HepG2 (cell line): ENCODE measurements around the gene C16orf54. TPM values are rescaled to one million over a fixed set of nuclear protein-coding genes. Genes with fewer than 3 reads are reported as not detected.

Experiments used
- BORCS8-MEF2B ChIP-seq: sonication (generic); formaldehyde crosslinking; IDR thresholded peaks from 2 replicates; pipeline ENCODE4 v1.8.0; 2022; ENCODE audit warnings: mild to moderate bottlenecking, missing genetic modification reagents
- CBFB ChIP-seq: sonication (generic); formaldehyde crosslinking; IDR thresholded peaks from 2 replicates; pipeline ENCODE4 v1.4.0; 2020; ENCODE audit warnings: missing genetic modification reagents
- CBX5 ChIP-seq: sonication (generic); formaldehyde crosslinking; IDR thresholded peaks from 2 replicates; pipeline ENCODE4 v1.4.0; 2020; ENCODE audit warnings: missing genetic modification reagents, borderline replicate concordance
- ETV6 ChIP-seq: sonication (generic); formaldehyde crosslinking; conservative IDR thresholded peaks from 2 replicates; pipeline ENCODE4 v1.4.0; 2020; ENCODE audit warnings: missing genetic modification reagents
- GLI4 ChIP-seq: sonication (generic); formaldehyde crosslinking; IDR thresholded peaks from 2 replicates; pipeline ENCODE4 v1.5.1; 2020; ENCODE audit warnings: missing genetic modification reagents, mild to moderate bottlenecking, moderate library complexity, borderline replicate concordance
- HNF4G ChIP-seq, 2 experiments: sonication (generic) in 1 of 2; formaldehyde crosslinking in 1 of 2; IDR thresholded peaks; 2 replicates each; pipeline versions ENCODE4 v1.4.0 to v1.6.1; 2011 to 2020; ENCODE audit warnings: borderline replicate concordance in 2 of 2, low read depth in 2 of 2, mild to moderate bottlenecking in 2 of 2, low read length in 1 of 2, missing genetic modification reagents in 1 of 2, moderate library complexity in 1 of 2
- KAT8 ChIP-seq: IDR thresholded peaks from 2 replicates; pipeline ENCODE4 v1.6.1; 2016; ENCODE audit warnings: missing genetic modification reagents, missing compliant biosample characterization
- KDM6A ChIP-seq: IDR thresholded peaks from 2 replicates; pipeline ENCODE4 v1.6.1; 2016; ENCODE audit warnings: low read depth
- KMT2A ChIP-seq: sonication (generic); formaldehyde crosslinking; IDR thresholded peaks from 2 replicates; pipeline ENCODE4 v1.4.0; 2020; ENCODE audit warnings: missing genetic modification reagents
- MAFK ChIP-seq, 2 experiments: IDR thresholded peaks in 1 of 2; conservative IDR thresholded peaks in 1 of 2; 2 replicates each; pipeline ENCODE4 v1.6.1; 2011; ENCODE audit warnings: improper control_type of control experiment in 2 of 2, low read length in 2 of 2
- NCOA1 ChIP-seq: sonication (generic); formaldehyde crosslinking; IDR thresholded peaks from 2 replicates; pipeline ENCODE4 v1.9.0; 2021; ENCODE audit warnings: missing genetic modification reagents
- NFATC3 ChIP-seq: sonication (generic); formaldehyde crosslinking; IDR thresholded peaks from 2 replicates; pipeline ENCODE4 v1.5.1; 2020; ENCODE audit warnings: mild to moderate bottlenecking, missing genetic modification reagents
- PHF5A ChIP-seq: IDR thresholded peaks from one replicate; pipeline ENCODE4 v1.6.1; 2018; ENCODE audit warnings: low read depth, missing genetic modification reagents; ENCODE audit not compliant: unreplicated experiment
- RELA ChIP-seq: sonication (generic); formaldehyde crosslinking; IDR thresholded peaks from 2 replicates; pipeline ENCODE4 v1.4.0; 2020; ENCODE audit warnings: missing genetic modification reagents
- RFX3 ChIP-seq: IDR thresholded peaks from 2 replicates; pipeline ENCODE4 v1.6.1; 2016; ENCODE audit warnings: missing biosample characterization, missing genetic modification reagents
- SALL2 ChIP-seq: sonication (generic); formaldehyde crosslinking; IDR thresholded peaks from 2 replicates; pipeline ENCODE4 v1.8.1; 2023; ENCODE audit warnings: mild to moderate bottlenecking, missing genetic modification reagents, inconsistent platforms
- SRSF9 ChIP-seq: fragments of 200-400 bp; formaldehyde crosslinking; IDR thresholded peaks from 2 replicates; pipeline ENCODE4 v1.6.1; 2018; ENCODE audit warnings: borderline replicate concordance, mild to moderate bottlenecking, low read depth, low read length; ENCODE audit not compliant: insufficient read depth, poor library complexity, severe bottlenecking
- ZMYM3 ChIP-seq: sonication (generic); formaldehyde crosslinking; IDR thresholded peaks from 2 replicates; pipeline ENCODE4 v1.5.1; 2020; ENCODE audit warnings: mild to moderate bottlenecking, missing genetic modification reagents
- ZNF160 ChIP-seq: sonication (generic); formaldehyde crosslinking; IDR thresholded peaks from 2 replicates; pipeline ENCODE4 v1.8.0; 2022; ENCODE audit warnings: mild to moderate bottlenecking, inconsistent platforms, missing genetic modification reagents
- ZNF484 ChIP-seq: sonication (generic); formaldehyde crosslinking; IDR thresholded peaks from 2 replicates; pipeline ENCODE4 v1.5.1; 2020; ENCODE audit warnings: mild to moderate bottlenecking, low read depth, missing genetic modification reagents, borderline replicate concordance
- ZSCAN22 ChIP-seq: sonication (generic); formaldehyde crosslinking; IDR thresholded peaks from 2 replicates; pipeline ENCODE4 v1.4.0; 2020; ENCODE audit warnings: mild to moderate bottlenecking, missing genetic modification reagents
- polyA plus RNA-seq, 8 experiments: library from polyadenylated mRNA; depleted of rRNA in 3 of 8; stranded (reverse) in 7 of 8; unstranded in 1 of 8; fragments of >200 nt; fragmentation: Illumina TruSeq in 4 of 8; extraction: Trizol in 4 of 8; gene quantifications; 2 replicates each; pipeline versions ENCODE4 v1.2.1 to v1.2.3, GENCODE V29; 2011 to 2016; ENCODE audit warnings: low read depth in 4 of 8, missing spikeins in 1 of 8, mixed read lengths in 1 of 8; ENCODE audit not compliant: insufficient read depth in 1 of 8
- total RNA-seq, 5 experiments: library from RNA; depleted of rRNA; stranded (reverse); fragments of >200 nt; fragmentation: Illumina TruSeq; extraction: Trizol; gene quantifications; 2 replicates each; pipeline ENCODE4 v1.2.3, GENCODE V29; 2016; ENCODE audit warnings: low read depth in 1 of 5
- TF ChIP-seq, protein P1 (sequence below): sonication (generic); formaldehyde crosslinking; IDR thresholded peaks from 2 replicates; pipeline ENCODE4 v1.5.0; 2020; ENCODE audit warnings: missing genetic modification reagents
- TF ChIP-seq, protein P2 (sequence below): sonication (generic); formaldehyde crosslinking; IDR thresholded peaks from 2 replicates; pipeline ENCODE4 v1.4.0; 2020; ENCODE audit warnings: missing genetic modification reagents; ENCODE audit errors: not compliant biosample characterization
- TF ChIP-seq, protein P3 (sequence below): sonication (generic); formaldehyde crosslinking; IDR thresholded peaks from 2 replicates; pipeline ENCODE4 v1.4.0; 2020; ENCODE audit warnings: mild to moderate bottlenecking, low read depth, missing genetic modification reagents
- TF ChIP-seq, protein P4 (sequence below): IDR thresholded peaks from 2 replicates; pipeline ENCODE4 v1.6.1; 2016; ENCODE audit warnings: low read depth, borderline replicate concordance
- TF ChIP-seq, protein P5 (sequence below): IDR thresholded peaks from 2 replicates; pipeline ENCODE4 v1.6.1; 2012; ENCODE audit warnings: low read depth, low read length, improper control_type of control experiment

The C16orf54 gene
- total and polyA plus RNA-seq, 2 of the 13 experiments (the other 11 are each of a cell fraction or from before 2014, with no cell fraction given), result not detected

DNA sequence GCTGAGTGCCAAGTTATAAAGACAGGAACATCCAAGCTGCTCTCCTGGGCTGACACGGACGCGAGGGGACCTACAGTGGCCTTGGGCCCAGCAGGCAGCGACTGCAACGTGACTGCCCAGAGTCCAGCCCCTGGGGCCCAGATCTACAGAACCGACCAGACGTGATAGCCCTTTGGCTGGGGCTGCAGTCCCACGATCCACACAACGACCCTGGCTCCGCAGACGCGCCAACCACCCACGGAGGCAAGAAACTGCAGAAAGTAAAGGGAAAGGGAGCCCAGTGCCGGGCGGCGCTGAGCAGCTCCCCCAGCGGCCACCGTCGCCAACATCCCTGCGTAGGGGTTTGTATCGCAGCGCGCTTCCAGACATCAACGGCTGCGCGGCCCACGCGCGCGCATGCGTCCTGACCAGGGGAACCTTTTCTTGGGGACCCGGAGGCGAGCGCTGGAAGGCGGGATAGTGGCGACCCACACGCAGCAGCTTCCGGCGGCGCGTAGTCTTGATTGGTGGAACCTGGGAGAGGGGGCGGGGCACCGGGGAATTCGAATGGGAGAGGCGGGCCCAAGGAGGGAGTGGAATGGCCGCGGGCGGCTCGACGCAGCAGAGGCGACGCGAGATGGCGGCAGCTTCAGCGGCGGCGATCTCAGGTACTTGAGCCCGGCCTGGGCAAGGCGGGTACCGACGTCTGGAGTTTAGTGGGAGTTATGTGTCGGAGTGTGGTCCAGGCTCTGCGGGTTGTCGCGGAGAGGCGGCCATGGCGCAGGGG, 44.6 kb upstream of the C16orf54 start, which contains the start of gene KIF22 (continued):
- TF ChIP-seq, protein P1, sequence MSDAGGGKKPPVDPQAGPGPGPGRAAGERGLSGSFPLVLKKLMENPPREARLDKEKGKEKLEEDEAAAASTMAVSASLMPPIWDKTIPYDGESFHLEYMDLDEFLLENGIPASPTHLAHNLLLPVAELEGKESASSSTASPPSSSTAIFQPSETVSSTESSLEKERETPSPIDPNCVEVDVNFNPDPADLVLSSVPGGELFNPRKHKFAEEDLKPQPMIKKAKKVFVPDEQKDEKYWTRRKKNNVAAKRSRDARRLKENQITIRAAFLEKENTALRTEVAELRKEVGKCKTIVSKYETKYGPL (CRISPR knock-in tag), result 0 out of 2 replicates have a peak, but pooled peaks have one; percentile 10
- no peak for TF ChIP-seq ZNF484 (CRISPR knock-in tag)
- TF ChIP-seq ZNF160 (CRISPR knock-in tag), result peak; percentile 77
- TF ChIP-seq HNF4G (IDR thresholded peaks at IDR 0.05; ENCODE audit: borderline replicate concordance, low read depth, low read length), result no peak
- TF ChIP-seq HNF4G (CRISPR knock-in tag; IDR thresholded peaks at IDR 0.05; ENCODE audit: borderline replicate concordance, low read depth), result 0 out of 2 replicates have a peak, but pooled peaks have one; percentile 26
- no peak for TF ChIP-seq KDM6A
- TF ChIP-seq, protein P2, sequence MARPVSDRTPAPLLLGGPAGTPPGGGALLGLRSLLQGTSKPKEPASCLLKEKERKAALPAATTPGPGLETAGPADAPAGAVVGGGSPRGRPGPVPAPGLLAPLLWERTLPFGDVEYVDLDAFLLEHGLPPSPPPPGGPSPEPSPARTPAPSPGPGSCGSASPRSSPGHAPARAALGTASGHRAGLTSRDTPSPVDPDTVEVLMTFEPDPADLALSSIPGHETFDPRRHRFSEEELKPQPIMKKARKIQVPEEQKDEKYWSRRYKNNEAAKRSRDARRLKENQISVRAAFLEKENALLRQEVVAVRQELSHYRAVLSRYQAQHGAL, result no peak
- TF ChIP-seq ZSCAN22, result no peak
- TF ChIP-seq, protein P3, sequence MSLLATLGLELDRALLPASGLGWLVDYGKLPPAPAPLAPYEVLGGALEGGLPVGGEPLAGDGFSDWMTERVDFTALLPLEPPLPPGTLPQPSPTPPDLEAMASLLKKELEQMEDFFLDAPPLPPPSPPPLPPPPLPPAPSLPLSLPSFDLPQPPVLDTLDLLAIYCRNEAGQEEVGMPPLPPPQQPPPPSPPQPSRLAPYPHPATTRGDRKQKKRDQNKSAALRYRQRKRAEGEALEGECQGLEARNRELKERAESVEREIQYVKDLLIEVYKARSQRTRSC, result peak; percentile 23; the same call in 1 of the 2 replicates
- peak; percentile 71 for TF ChIP-seq NFATC3 (CRISPR knock-in tag)
- TF ChIP-seq ETV6 (CRISPR knock-in tag), result peak; percentile 50
- peak; percentile 96 for TF ChIP-seq KAT8 (CRISPR knock-in tag)
- TF ChIP-seq NCOA1, result peak; percentile 83; the same call in 1 of the 2 replicates
- TF ChIP-seq, protein P4, sequence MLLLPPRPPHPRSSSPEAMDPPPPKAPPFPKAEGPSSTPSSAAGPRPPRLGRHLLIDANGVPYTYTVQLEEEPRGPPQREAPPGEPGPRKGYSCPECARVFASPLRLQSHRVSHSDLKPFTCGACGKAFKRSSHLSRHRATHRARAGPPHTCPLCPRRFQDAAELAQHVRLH (CRISPR knock-in tag), result peak; percentile 95; the same call in 1 of the 2 replicates
- TF ChIP-seq CBFB (CRISPR knock-in tag), result peak; percentile 90
- no peak for TF ChIP-seq MAFK (conservative IDR thresholded peaks at IDR 0.05 in 1 of 2, IDR thresholded peaks at IDR 0.05 in 1 of 2; ENCODE audit: low read length in 2 of 2)
- TF ChIP-seq CBX5, result peak; percentile 89; the same call in 1 of the 2 replicates
- TF ChIP-seq, protein P5, sequence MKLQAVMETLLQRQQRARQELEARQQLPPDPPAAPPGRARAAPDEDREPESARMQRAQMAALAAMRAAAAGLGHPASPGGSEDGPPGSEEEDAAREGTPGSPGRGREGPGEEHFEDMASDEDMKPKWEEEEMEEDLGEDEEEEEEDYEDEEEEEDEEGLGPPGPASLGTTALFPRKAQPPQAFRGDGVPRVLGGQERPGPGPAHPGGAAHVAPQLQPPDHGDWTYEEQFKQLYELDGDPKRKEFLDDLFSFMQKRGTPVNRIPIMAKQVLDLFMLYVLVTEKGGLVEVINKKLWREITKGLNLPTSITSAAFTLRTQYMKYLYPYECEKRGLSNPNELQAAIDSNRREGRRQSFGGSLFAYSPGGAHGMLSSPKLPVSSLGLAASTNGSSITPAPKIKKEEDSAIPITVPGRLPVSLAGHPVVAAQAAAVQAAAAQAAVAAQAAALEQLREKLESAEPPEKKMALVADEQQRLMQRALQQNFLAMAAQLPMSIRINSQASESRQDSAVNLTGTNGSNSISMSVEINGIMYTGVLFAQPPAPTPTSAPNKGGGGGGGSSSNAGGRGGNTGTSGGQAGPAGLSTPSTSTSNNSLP, result peak; percentile 71
- peak; percentile 89 for TF ChIP-seq ZMYM3 (CRISPR knock-in tag)
- peak; percentile 96 for TF ChIP-seq KMT2A (CRISPR knock-in tag)
- TF ChIP-seq SRSF9, result no peak
- TF ChIP-seq RELA (CRISPR knock-in tag), result peak; percentile 95; the same call in 1 of the 2 replicates
- TF ChIP-seq SALL2, result peak; percentile 85; the same call in 1 of the 2 replicates
- TF ChIP-seq RFX3 (CRISPR knock-in tag), result 0 out of 2 replicates have a peak, but pooled peaks have one; percentile 38
- no peak for TF ChIP-seq GLI4 (CRISPR knock-in tag)
- TF ChIP-seq BORCS8-MEF2B (CRISPR knock-in tag), result peak; percentile 95
- no peak for TF ChIP-seq PHF5A (CRISPR knock-in tag)
